GM15510 (cell line): ENCODE measurements around the gene GNB1.

Experiments
- POLR2A ChIP-seq: IDR thresholded peaks from 3 replicates; pipeline ENCODE4 v1.6.1; 2011; ENCODE audit warnings: borderline replicate concordance; ENCODE audit not compliant: insufficient read length; ENCODE audit errors: extremely low read depth

GNB1 gene

GRCh38 chr1:1926346-1926811 lies 35.5 kb upstream of the GNB1 start:
- TF ChIP-seq POLR2A = no peak

- no peak for TF ChIP-seq POLR2A
These were observed 34.8 kb upstream of the GNB1 start for GRCh38 chr1:1925437-1926345.

GRCh38 chr1:1924849-1925248 lies 34.0 kb upstream of the GNB1 start:
- no peak for TF ChIP-seq POLR2A

- no peak for TF ChIP-seq POLR2A
These were observed 33.5 kb upstream of the GNB1 start for GRCh38 chr1:1924386-1924785.

GRCh38 chr1:1922956-1923833 lies 32.3 kb upstream of the GNB1 start:
- TF ChIP-seq POLR2A = no peak

- TF ChIP-seq POLR2A = no peak
These were observed 31.7 kb upstream of the GNB1 start for GRCh38 chr1:1922702-1922955.

- TF ChIP-seq POLR2A = no peak
These were observed 31.2 kb upstream of the GNB1 start for GRCh38 chr1:1921901-1922701.

- TF ChIP-seq POLR2A = no peak
These were observed 30.6 kb upstream of the GNB1 start for GRCh38 chr1:1921459-1921862.

GRCh38 chr1:1920608-1921458 lies 29.9 kb upstream of the GNB1 start:
- TF ChIP-seq POLR2A = no peak

GRCh38 chr1:1920057-1920607 lies 29.2 kb upstream of the GNB1 start:
- no peak for TF ChIP-seq POLR2A

- peak; percentile 26 for TF ChIP-seq POLR2A
These were observed 28.6 kb upstream of the GNB1 start for GRCh38 chr1:1919304-1920056.

GRCh38 chr1:1918901-1919303 lies 28.0 kb upstream of the GNB1 start, which contains the start of gene TMEM52:
TSS of gene TMEM52 (minus strand) at chr1:1919279. CDS start at chr1:1919265, 14 bp downstream.
- TF ChIP-seq POLR2A = peak; percentile 7
